ENCODE measurements around the gene PLCG2.

PLCG2 gene

GRCh38 chr16:81841722-81842121, 62.6 kb downstream of the PLCG2 start:
- no peaks in the 10 kb centered on the region for H3K27me3 ChIP-seq (replicated peaks; ENCODE audit: control insufficient read depth, insufficient read depth, low read length, poor library complexity, severe bottlenecking)
- no peaks in the 10 kb centered on the region for H3K36me3 ChIP-seq (ENCODE audit: control insufficient read depth, insufficient read depth, low read length)
- DNase-seq, result no peak
- no peaks in the 10 kb centered on the region for H3K4me1 ChIP-seq (ENCODE audit: control insufficient read depth, insufficient read depth, low read length, poor library complexity, severe bottlenecking)
- no peaks in the 10 kb centered on the region for H3K9me3 ChIP-seq (ENCODE audit: control insufficient read depth, low read length)
- no peak overlapping the region for H3K4me3 ChIP-seq (ENCODE audit: insufficient read depth, low read depth, low read length, poor library complexity, severe bottlenecking)
- no peak overlapping the region for H3K27ac ChIP-seq (ENCODE audit: insufficient read depth, low read length, poor library complexity, severe bottlenecking)

DNA sequence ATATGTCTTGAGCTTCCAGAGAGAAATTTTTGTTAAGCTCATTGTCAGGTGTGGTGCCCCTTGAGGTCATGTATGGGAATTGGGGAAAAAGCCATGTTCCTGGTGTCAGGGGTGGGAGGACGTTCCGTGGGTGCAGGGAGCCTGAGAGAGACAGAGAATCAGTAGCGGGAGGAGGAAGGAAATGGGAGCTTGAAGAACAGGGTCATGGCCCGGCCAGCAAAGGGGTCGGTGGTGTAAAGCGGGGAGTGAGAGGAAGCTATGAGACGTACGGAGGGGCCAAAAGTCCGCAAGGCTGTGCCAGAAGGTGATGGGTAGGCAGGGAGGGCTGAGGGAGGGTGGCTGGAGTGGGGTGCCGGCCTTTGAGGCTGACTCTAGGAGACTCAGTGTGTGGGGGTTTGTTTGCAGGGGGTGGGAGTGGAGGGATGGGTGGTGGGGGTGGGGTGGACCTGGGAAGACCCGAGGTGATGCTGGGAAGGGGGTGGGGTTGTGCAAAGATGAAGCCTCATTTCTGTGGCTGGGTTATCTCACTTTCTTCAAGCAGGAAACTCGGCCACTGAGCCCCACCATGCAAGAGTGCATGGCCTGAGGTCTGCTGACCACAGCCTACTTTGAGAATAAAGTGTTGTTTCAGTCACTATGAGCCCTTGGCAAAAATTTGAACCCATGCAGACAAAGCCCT, 63.6 kb downstream of the PLCG2 start:
- Histone ChIP-seq H3K27ac (ENCODE audit: insufficient read depth, low read length, poor library complexity, severe bottlenecking) (no peak overlapping the region), H3K4me3 (ENCODE audit: insufficient read depth, low read depth, low read length, poor library complexity, severe bottlenecking) (no peak overlapping the region)
- no peak for DNase-seq

DNA sequence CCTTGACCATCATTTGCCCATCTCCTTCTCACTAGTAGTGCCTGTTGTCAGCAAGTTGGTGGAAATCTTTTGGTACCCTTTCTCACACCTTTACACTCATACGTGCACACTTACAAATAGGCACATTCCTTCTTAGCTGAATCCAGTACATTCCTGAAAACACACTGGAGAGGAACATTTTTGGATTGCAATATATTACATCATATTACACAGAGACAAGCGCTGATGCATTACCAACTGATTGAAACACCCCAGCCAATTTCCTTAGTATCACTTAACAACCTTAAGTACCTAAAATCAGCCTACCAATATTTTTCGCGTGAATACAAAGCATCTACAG, 64.1 kb downstream of the PLCG2 start:
- no peaks in the 10 kb centered on the region for H3K4me1 ChIP-seq (ENCODE audit: control insufficient read depth, insufficient read depth, low read length, poor library complexity, severe bottlenecking)
- no peaks in the 10 kb centered on the region for H3K9me3 ChIP-seq (ENCODE audit: control insufficient read depth, low read length)
- no peaks in the 10 kb centered on the region for H3K27me3 ChIP-seq (replicated peaks; ENCODE audit: control insufficient read depth, insufficient read depth, low read length, poor library complexity, severe bottlenecking)
- no peaks in the 10 kb centered on the region for H3K36me3 ChIP-seq (ENCODE audit: control insufficient read depth, insufficient read depth, low read length)
- DNase-seq, result no peak
- H3K4me3 ChIP-seq (ENCODE audit: insufficient read depth, low read depth, low read length, poor library complexity, severe bottlenecking), result no peak overlapping the region
- no peak overlapping the region for H3K27ac ChIP-seq (ENCODE audit: insufficient read depth, low read length, poor library complexity, severe bottlenecking)

More for the DNA sequence above, 63.6 kb downstream of the PLCG2 start:
- Histone ChIP-seq H3K36me3 (ENCODE audit: control insufficient read depth, insufficient read depth, low read length) (no peaks in the 10 kb centered on the region), H3K9me3 (ENCODE audit: control insufficient read depth, low read length) (no peaks in the 10 kb centered on the region), H3K4me1 (ENCODE audit: control insufficient read depth, insufficient read depth, low read length, poor library complexity, severe bottlenecking) (no peaks in the 10 kb centered on the region), H3K27me3 (replicated peaks; ENCODE audit: control insufficient read depth, insufficient read depth, low read length, poor library complexity, severe bottlenecking) (no peaks in the 10 kb centered on the region)

DNA sequence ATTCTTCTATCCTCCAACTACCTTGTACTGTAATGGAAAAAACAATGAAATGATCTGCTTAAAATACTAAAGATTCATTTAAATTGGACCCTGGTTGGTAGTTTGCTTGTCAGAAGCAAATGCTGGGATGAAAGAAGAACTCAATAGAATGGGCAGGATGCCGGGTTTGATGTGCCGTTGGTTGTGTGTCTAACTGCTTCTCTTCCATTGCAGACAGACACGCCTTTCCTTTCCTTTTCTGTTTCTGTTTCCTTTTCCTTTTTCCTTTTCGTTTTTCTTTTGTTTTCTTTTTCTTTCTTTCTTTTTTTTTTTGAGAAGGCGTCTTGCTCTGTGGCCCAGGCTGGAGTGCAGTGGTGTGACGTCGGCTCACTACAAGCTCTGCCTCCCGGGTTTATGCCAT, 64.6 kb downstream of the PLCG2 start:
- Histone ChIP-seq H3K36me3 (ENCODE audit: control insufficient read depth, insufficient read depth, low read length) (no peaks in the 10 kb centered on the region), H3K27ac (ENCODE audit: insufficient read depth, low read length, poor library complexity, severe bottlenecking) (no peak overlapping the region), H3K4me3 (ENCODE audit: insufficient read depth, low read depth, low read length, poor library complexity, severe bottlenecking) (no peak overlapping the region), H3K4me1 (ENCODE audit: control insufficient read depth, insufficient read depth, low read length, poor library complexity, severe bottlenecking) (no peaks in the 10 kb centered on the region), H3K9me3 (ENCODE audit: control insufficient read depth, low read length) (no peaks in the 10 kb centered on the region), H3K27me3 (replicated peaks; ENCODE audit: control insufficient read depth, insufficient read depth, low read length, poor library complexity, severe bottlenecking) (no peaks in the 10 kb centered on the region)
- DNase-seq, result no peak

GRCh38 chr16:81846105-81846504, 67.0 kb downstream of the PLCG2 start:
- no peaks in the 10 kb centered on the region for H3K9me3 ChIP-seq (ENCODE audit: control insufficient read depth, low read length)
- H3K4me1 ChIP-seq (ENCODE audit: control insufficient read depth, insufficient read depth, low read length, poor library complexity, severe bottlenecking), result no peaks in the 10 kb centered on the region
- no peak for DNase-seq
- no peak overlapping the region for H3K4me3 ChIP-seq (ENCODE audit: insufficient read depth, low read depth, low read length, poor library complexity, severe bottlenecking)
- no peak overlapping the region for H3K27ac ChIP-seq (ENCODE audit: insufficient read depth, low read length, poor library complexity, severe bottlenecking)
- no peaks in the 10 kb centered on the region for H3K36me3 ChIP-seq (ENCODE audit: control insufficient read depth, insufficient read depth, low read length)
- no peaks in the 10 kb centered on the region for H3K27me3 ChIP-seq (replicated peaks; ENCODE audit: control insufficient read depth, insufficient read depth, low read length, poor library complexity, severe bottlenecking)

DNA sequence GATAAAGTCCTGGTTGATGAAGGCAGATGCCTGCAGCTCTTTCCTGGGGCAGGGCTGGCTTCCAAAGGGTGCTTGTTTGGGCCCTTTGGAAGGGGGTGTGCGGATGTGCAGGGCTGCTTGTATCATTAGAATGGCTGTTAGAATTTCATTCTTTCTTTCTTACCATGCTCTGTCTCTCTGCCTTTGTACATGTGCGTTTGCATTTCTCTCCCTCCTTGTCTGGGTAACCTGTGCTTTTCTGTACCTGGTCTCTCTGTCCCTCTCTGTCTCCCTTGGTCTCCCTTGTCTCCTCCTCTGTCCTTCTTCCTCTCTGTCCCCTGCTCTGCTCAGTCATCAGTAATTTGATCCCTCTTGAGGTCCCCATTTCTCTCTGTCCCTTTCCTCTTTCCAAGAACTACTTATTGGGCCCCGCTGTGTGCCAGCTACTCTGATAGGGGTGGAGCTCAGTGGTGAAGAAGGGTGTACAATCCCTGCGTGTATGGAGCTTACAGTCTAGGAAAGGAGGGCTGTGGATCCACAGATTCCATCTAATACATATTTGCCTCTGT, 69.3 kb downstream of the PLCG2 start:
- H3K4me1 ChIP-seq (ENCODE audit: control insufficient read depth, insufficient read depth, low read length, poor library complexity, severe bottlenecking), result no peaks in the 10 kb centered on the region
- no peak overlapping the region for H3K4me3 ChIP-seq (ENCODE audit: insufficient read depth, low read depth, low read length, poor library complexity, severe bottlenecking)
- no peak for DNase-seq
- H3K36me3 ChIP-seq (ENCODE audit: control insufficient read depth, insufficient read depth, low read length), result no peaks in the 10 kb centered on the region
- H3K27ac ChIP-seq (ENCODE audit: insufficient read depth, low read length, poor library complexity, severe bottlenecking), result no peak overlapping the region
- H3K27me3 ChIP-seq (replicated peaks; ENCODE audit: control insufficient read depth, insufficient read depth, low read length, poor library complexity, severe bottlenecking), result no peaks in the 10 kb centered on the region
- H3K9me3 ChIP-seq (ENCODE audit: control insufficient read depth, low read length), result no peaks in the 10 kb centered on the region

GRCh38 chr16:81850197-81850944, 71.3 kb downstream of the PLCG2 start:
- Histone ChIP-seq H3K9me3 (ENCODE audit: control insufficient read depth, low read length) (no peaks in the 10 kb centered on the region), H3K36me3 (ENCODE audit: control insufficient read depth, insufficient read depth, low read length) (no peaks in the 10 kb centered on the region), H3K4me1 (ENCODE audit: control insufficient read depth, insufficient read depth, low read length, poor library complexity, severe bottlenecking) (no peaks in the 10 kb centered on the region), H3K27me3 (replicated peaks; ENCODE audit: control insufficient read depth, insufficient read depth, low read length, poor library complexity, severe bottlenecking) (no peaks in the 10 kb centered on the region), H3K27ac (ENCODE audit: insufficient read depth, low read length, poor library complexity, severe bottlenecking) (no peak overlapping the region), H3K4me3 (ENCODE audit: insufficient read depth, low read depth, low read length, poor library complexity, severe bottlenecking) (no peak overlapping the region)
- no peak for DNase-seq

GRCh38 chr16:81852347-81852746, 73.3 kb downstream of the PLCG2 start:
- no peak overlapping the region for H3K27ac ChIP-seq (ENCODE audit: insufficient read depth, low read length, poor library complexity, severe bottlenecking)
- H3K4me3 ChIP-seq (ENCODE audit: insufficient read depth, low read depth, low read length, poor library complexity, severe bottlenecking), result no peak overlapping the region

DNA sequence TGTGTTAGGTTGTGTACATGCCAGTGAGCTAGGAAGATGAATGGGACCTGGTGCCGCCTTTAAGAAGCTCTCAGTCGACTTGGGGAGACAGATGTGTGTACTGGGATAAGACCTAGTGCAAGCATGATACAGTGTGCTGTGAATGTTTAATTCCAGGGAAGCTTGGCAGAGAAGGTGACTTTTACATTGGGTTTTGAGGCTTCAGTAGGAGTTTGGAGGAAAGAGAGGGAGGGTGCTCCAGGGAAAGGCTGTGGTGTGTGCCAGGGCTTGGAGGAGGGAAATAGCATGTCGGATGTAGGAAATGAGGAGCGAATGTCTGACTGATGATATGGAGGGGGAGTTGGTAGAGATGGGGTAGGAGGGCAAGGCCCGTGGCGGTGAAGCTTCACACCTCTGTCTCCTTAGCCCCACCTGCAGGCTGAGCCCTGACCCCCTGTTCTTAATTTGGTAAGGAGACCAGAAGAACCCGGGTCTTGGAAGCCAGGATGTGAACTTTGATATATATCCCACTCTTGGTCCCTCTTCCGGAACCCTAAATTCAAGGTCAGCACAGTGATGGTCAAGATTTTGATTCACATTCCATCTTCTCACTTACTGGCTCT, 76.6 kb downstream of the PLCG2 start:
- Histone ChIP-seq H3K36me3 (ENCODE audit: control insufficient read depth, insufficient read depth, low read length) (no peaks in the 10 kb centered on the region), H3K27ac (ENCODE audit: insufficient read depth, low read length, poor library complexity, severe bottlenecking) (no peak overlapping the region)

More at GRCh38 chr16:81852347-81852746, 73.3 kb downstream of the PLCG2 start:
- H3K9me3 ChIP-seq (ENCODE audit: control insufficient read depth, low read length), result no peaks in the 10 kb centered on the region
- H3K36me3 ChIP-seq (ENCODE audit: control insufficient read depth, insufficient read depth, low read length), result no peaks in the 10 kb centered on the region
- H3K27me3 ChIP-seq (replicated peaks; ENCODE audit: control insufficient read depth, insufficient read depth, low read length, poor library complexity, severe bottlenecking), result no peaks in the 10 kb centered on the region
- no peak for DNase-seq
- no peaks in the 10 kb centered on the region for H3K4me1 ChIP-seq (ENCODE audit: control insufficient read depth, insufficient read depth, low read length, poor library complexity, severe bottlenecking)

More for the DNA sequence above, 76.6 kb downstream of the PLCG2 start:
- Histone ChIP-seq H3K4me1 (ENCODE audit: control insufficient read depth, insufficient read depth, low read length, poor library complexity, severe bottlenecking) (no peaks in the 10 kb centered on the region), H3K27me3 (replicated peaks; ENCODE audit: control insufficient read depth, insufficient read depth, low read length, poor library complexity, severe bottlenecking) (no peaks in the 10 kb centered on the region), H3K4me3 (ENCODE audit: insufficient read depth, low read depth, low read length, poor library complexity, severe bottlenecking) (no peak overlapping the region), H3K9me3 (ENCODE audit: control insufficient read depth, low read length) (no peaks in the 10 kb centered on the region)
- no peak for DNase-seq

Data from effector memory CD4-positive, alpha-beta T cell (primary cell).